Mesenchymal stem cell (in vitro differentiated cells and primary cell): ENCODE data around the gene MEIS2.
A peak's percentile ranks its signal among the peaks of the same experiment; 100 is the strongest.

Experiments
- DNase-seq: peaks from one replicate; pipeline ENCODE4 v3.0.0-alpha.2; 2013
- H2AFZ ChIP-seq: one replicate; pipeline ENCODE4 v1.6.1; 2013; ENCODE audit warnings: low read depth, mild to moderate bottlenecking, control low read depth, inconsistent platforms, low read length, moderate library complexity
- H2AK5ac ChIP-seq: 2 replicates; pipeline ENCODE4 v1.6.1; 2013; ENCODE audit warnings: low read length, moderate library complexity, mild to moderate bottlenecking, inconsistent platforms; ENCODE audit not compliant: severe bottlenecking
- H2BK120ac ChIP-seq: one replicate; pipeline ENCODE4 v1.6.1; 2013; ENCODE audit warnings: low read depth, mild to moderate bottlenecking, inconsistent platforms, low read length, moderate library complexity
- H2BK12ac ChIP-seq, 2 experiments: one replicate each; pipeline ENCODE4 v1.6.1; 2013; ENCODE audit warnings: inconsistent platforms in 2 of 2, low read length in 2 of 2, mild to moderate bottlenecking in 2 of 2, moderate library complexity in 2 of 2, control low read depth in 1 of 2
- H2BK15ac ChIP-seq: one replicate; pipeline ENCODE4 v1.6.1; 2013; ENCODE audit warnings: mild to moderate bottlenecking, low read depth, inconsistent platforms; ENCODE audit not compliant: poor library complexity, severe bottlenecking
- H2BK5ac ChIP-seq: 2 replicates; pipeline ENCODE4 v1.6.1; 2013; ENCODE audit warnings: low read depth, mild to moderate bottlenecking, low read length, control low read depth, inconsistent platforms; ENCODE audit not compliant: poor library complexity, severe bottlenecking
- H3K14ac ChIP-seq, 2 experiments: one replicate each; pipeline ENCODE4 v1.6.1; 2013; ENCODE audit warnings: inconsistent platforms in 2 of 2, low read length in 2 of 2, control low read depth in 1 of 2, mild to moderate bottlenecking in 1 of 2, moderate library complexity in 1 of 2
- H3K18ac ChIP-seq, 2 experiments: one replicate each; pipeline ENCODE4 v1.6.1; 2013; ENCODE audit warnings: inconsistent platforms in 2 of 2, low read length in 2 of 2, control low read depth in 1 of 2, low read depth in 1 of 2, mild to moderate bottlenecking in 1 of 2
- H3K23ac ChIP-seq, 2 experiments: one replicate each; pipeline ENCODE4 v1.6.1; 2013; ENCODE audit warnings: inconsistent platforms in 2 of 2, low read length in 2 of 2, mild to moderate bottlenecking in 2 of 2, moderate library complexity in 2 of 2, control low read depth in 1 of 2
- H3K27ac ChIP-seq: 2 replicates; pipeline ENCODE4 v1.5.1; 2013; ENCODE audit warnings: mild to moderate bottlenecking, moderate library complexity, low read length, control low read depth, inconsistent platforms; ENCODE audit not compliant: poor library complexity, severe bottlenecking
- H3K27me3 ChIP-seq, 2 experiments: 2 replicates each; pipeline versions ENCODE4 v1.6.1 to v1.7.0; 2013; ENCODE audit warnings: low read length in 2 of 2, mild to moderate bottlenecking in 2 of 2, moderate library complexity in 2 of 2, control low read depth in 1 of 2, inconsistent platforms in 1 of 2; ENCODE audit not compliant: control insufficient read depth in 1 of 2, insufficient read depth in 1 of 2
- H3K36me3 ChIP-seq, 2 experiments: 2 replicates each; pipeline versions ENCODE4 v1.6.1 to v1.7.0; 2013; ENCODE audit warnings: low read length in 2 of 2, control low read depth in 1 of 2, inconsistent platforms in 1 of 2, low read depth in 1 of 2, mild to moderate bottlenecking in 1 of 2; ENCODE audit not compliant: insufficient read depth in 2 of 2, control insufficient read depth in 1 of 2
- H3K4ac ChIP-seq, 2 experiments: one replicate each; pipeline ENCODE4 v1.6.1; 2013; ENCODE audit warnings: inconsistent platforms in 2 of 2, low read length in 2 of 2, mild to moderate bottlenecking in 2 of 2, moderate library complexity in 2 of 2, control low read depth in 1 of 2, low read depth in 1 of 2
- H3K4me1 ChIP-seq: 2 replicates; pipeline ENCODE4 v1.6.1; 2013; ENCODE audit warnings: low read depth, low read length, control low read depth; ENCODE audit not compliant: control insufficient read depth, insufficient read depth
- H3K4me2 ChIP-seq: 2 replicates; pipeline ENCODE4 v1.6.1; 2013; ENCODE audit warnings: low read length, mild to moderate bottlenecking, inconsistent platforms; ENCODE audit not compliant: poor library complexity, severe bottlenecking
- H3K4me3 ChIP-seq, 2 experiments: 2 replicates each; pipeline versions ENCODE4 v1.5.1 to v1.7.0; 2013; ENCODE audit warnings: low read length in 2 of 2, mild to moderate bottlenecking in 2 of 2, control low read depth in 1 of 2, low read depth in 1 of 2; ENCODE audit not compliant: insufficient read depth in 1 of 2
- H3K79me1 ChIP-seq: replicated peaks from 2 replicates; pipeline ENCODE4 v1.6.1; 2013; ENCODE audit warnings: mild to moderate bottlenecking, control low read depth, low read length, inconsistent platforms; ENCODE audit not compliant: poor library complexity, severe bottlenecking
- H3K9ac ChIP-seq: 2 replicates; pipeline ENCODE4 v1.7.0; 2013; ENCODE audit warnings: mild to moderate bottlenecking, low read length, moderate library complexity
- H3K9me3 ChIP-seq: 2 replicates; pipeline ENCODE4 v1.7.0; 2013; ENCODE audit warnings: mild to moderate bottlenecking, low read length; ENCODE audit not compliant: control insufficient read depth
- H4K8ac ChIP-seq: one replicate; pipeline ENCODE4 v1.6.1; 2013; ENCODE audit warnings: inconsistent platforms, mild to moderate bottlenecking, low read length, moderate library complexity
- H4K91ac ChIP-seq: one replicate; pipeline ENCODE4 v1.6.1; 2013; ENCODE audit warnings: mild to moderate bottlenecking, low read length, inconsistent platforms
- WGBS: methylation state at CpG from one replicate; pipeline ENCODE4 v1.1.7; 2013; ENCODE audit warnings: mixed read lengths; 5-methylcytosine and 5-hydroxymethylcytosine counted together

Gene MEIS2

GRCh38 chr15:36914466-36914865 lies 185.9 kb downstream of the MEIS2 start:
- no peaks in the 10 kb centered on the region for H3K9me3 ChIP-seq
- no peak overlapping the region for H4K8ac ChIP-seq
- no peak overlapping the region for H3K4me3 ChIP-seq
- DNase-seq = peak; percentile 42
- H3K18ac ChIP-seq = no peak overlapping the region
- H3K14ac ChIP-seq = no peak overlapping the region
- H3K27me3 ChIP-seq = no peaks in the 10 kb centered on the region
- H2AFZ ChIP-seq = no peak overlapping the region
- 28% methylated on average over 3 of the region's 4 CpGs for WGBS
- no peak overlapping the region for H2BK15ac ChIP-seq
- H3K23ac ChIP-seq = no peak overlapping the region
- peaks cover 6% of the 10 kb centered on the region for H3K4me1 ChIP-seq
- H2BK5ac ChIP-seq = no peak overlapping the region
- H2BK120ac ChIP-seq = no peak overlapping the region
- H3K4ac ChIP-seq = no peak overlapping the region
- H3K36me3 ChIP-seq = peaks cover 2 to 14% of the 10 kb centered on the region in 2 experiments
- H3K79me1 ChIP-seq = peaks cover 15% of the 10 kb centered on the region
- no peak overlapping the region for H3K27ac ChIP-seq
- H3K9ac ChIP-seq = peak overlapping the region; percentile 43
- no peak overlapping the region for H2BK12ac ChIP-seq
- H3K4me2 ChIP-seq = no peak overlapping the region
- H2AK5ac ChIP-seq = no peak overlapping the region
- no peak overlapping the region for H4K91ac ChIP-seq

GRCh38 chr15:36912311-36912712 lies 188.0 kb downstream of the MEIS2 start:
- H2BK5ac ChIP-seq = no peak overlapping the region
- H2AFZ ChIP-seq = no peak overlapping the region
- no peak overlapping the region for H3K4ac ChIP-seq
- H3K27ac ChIP-seq = no peak overlapping the region
- no peak overlapping the region for H3K18ac ChIP-seq
- no peak overlapping the region for H4K91ac ChIP-seq
- no peaks in the 10 kb centered on the region for H3K9me3 ChIP-seq
- peaks cover 6% of the 10 kb centered on the region for H3K4me1 ChIP-seq
- H2BK12ac ChIP-seq = no peak overlapping the region
- H4K8ac ChIP-seq = no peak overlapping the region
- no peaks in the 10 kb centered on the region for H3K27me3 ChIP-seq
- H3K9ac ChIP-seq = no peak overlapping the region
- H2BK120ac ChIP-seq = no peak overlapping the region
- H3K36me3 ChIP-seq = peaks cover 2 to 7% of the 10 kb centered on the region in 2 experiments
- H3K14ac ChIP-seq = no peak overlapping the region
- H2BK15ac ChIP-seq = no peak overlapping the region
- no peak overlapping the region for H3K4me2 ChIP-seq
- peak; percentile 46 for DNase-seq
- H3K23ac ChIP-seq = no peak overlapping the region
- 71% methylated on average over 2 of the region's 2 CpGs for WGBS
- H3K79me1 ChIP-seq = peaks cover 17% of the 10 kb centered on the region
- no peak overlapping the region for H2AK5ac ChIP-seq
- peak overlapping the region in 1 of 2 experiments; percentile 49 for H3K4me3 ChIP-seq

GRCh38 chr15:36911322-36911944 lies 188.9 kb downstream of the MEIS2 start:
- peaks cover 6% of the 10 kb centered on the region for H3K4me1 ChIP-seq
- peaks cover 0 to 2% of the 10 kb centered on the region in 2 experiments for H3K36me3 ChIP-seq
- H3K23ac ChIP-seq = no peak overlapping the region
- H3K4me2 ChIP-seq = no peak overlapping the region
- no peak overlapping the region for H2BK120ac ChIP-seq
- no peak overlapping the region for H4K91ac ChIP-seq
- H2AK5ac ChIP-seq = no peak overlapping the region
- H2AFZ ChIP-seq = no peak overlapping the region
- H3K18ac ChIP-seq = peak overlapping the region in 1 of 2 experiments; percentile 34
- 34% methylated on average over 4 of the region's 5 CpGs for WGBS
- H3K9me3 ChIP-seq = no peaks in the 10 kb centered on the region
- no peak overlapping the region for H2BK5ac ChIP-seq
- DNase-seq = peak; percentile 81
- no peak overlapping the region for H2BK12ac ChIP-seq
- no peak overlapping the region for H4K8ac ChIP-seq
- H3K27ac ChIP-seq = no peak overlapping the region
- no peak overlapping the region for H2BK15ac ChIP-seq
- no peak overlapping the region for H3K4ac ChIP-seq
- H3K14ac ChIP-seq = no peak overlapping the region
- H3K9ac ChIP-seq = peak overlapping the region; percentile 73
- peak overlapping the region in 1 of 2 experiments; percentile 49 for H3K4me3 ChIP-seq
- H3K27me3 ChIP-seq = no peaks in the 10 kb centered on the region
- peaks cover 18% of the 10 kb centered on the region for H3K79me1 ChIP-seq

GRCh38 chr15:36908991-36909390 lies 191.4 kb downstream of the MEIS2 start:
- Histone ChIP-seq H3K79me1 (peaks cover 22% of the 10 kb centered on the region), H2BK120ac (no peak overlapping the region), H3K4me3 (no peak overlapping the region), H3K4me1 (peaks cover 6% of the 10 kb centered on the region), H3K4ac (no peak overlapping the region), H2BK12ac (no peak overlapping the region), H4K8ac (no peak overlapping the region), H3K18ac (no peak overlapping the region), H2BK15ac (no peak overlapping the region), H3K14ac (no peak overlapping the region), H3K23ac (no peak overlapping the region), H4K91ac (no peak overlapping the region), H3K27me3 (no peaks in the 10 kb centered on the region), H2BK5ac (no peak overlapping the region), H3K9ac (no peak overlapping the region), H3K27ac (no peak overlapping the region), H3K9me3 (no peaks in the 10 kb centered on the region), H3K36me3 (no peaks in the 10 kb centered on the region), H2AK5ac (no peak overlapping the region), H2AFZ (no peak overlapping the region), H3K4me2 (no peak overlapping the region)
- DNase-seq = no peak
- 79% methylated on average over 4 of the region's 4 CpGs for WGBS
